Left lobe of liver (tissue), 2 donors: ENCODE measurements around the gene NES. TPM values are rescaled to one million over a fixed set of nuclear protein-coding genes. Genes with fewer than 3 reads are reported as not detected.

ENCODE experiments used
- ATAC-seq: fragments of 200-7000 bp; cut with Tn5 transposase; one replicate; pipeline ENCODE4 v1.9.1; 2020; ENCODE audit warnings: mild to moderate bottlenecking, moderate library complexity
- DNase-seq: peaks from one replicate; pipeline ENCODE4 v3.0.0-alpha.2; 2020; ENCODE audit warnings: low spot score
- total RNA-seq: library from RNA; stranded (reverse); gene quantifications from one replicate; pipeline ENCODE4 v1.2.1, GENCODE V29; 2021
- donor health status: DM: no; HTN: no; CAD: no; lungs with moderate emphysema.
- donor health status: DM: no; HTN: yes; CAD: no.

NES gene
- total RNA-seq, 1 donor from 2014 or later: 1.4 TPM

DNA sequence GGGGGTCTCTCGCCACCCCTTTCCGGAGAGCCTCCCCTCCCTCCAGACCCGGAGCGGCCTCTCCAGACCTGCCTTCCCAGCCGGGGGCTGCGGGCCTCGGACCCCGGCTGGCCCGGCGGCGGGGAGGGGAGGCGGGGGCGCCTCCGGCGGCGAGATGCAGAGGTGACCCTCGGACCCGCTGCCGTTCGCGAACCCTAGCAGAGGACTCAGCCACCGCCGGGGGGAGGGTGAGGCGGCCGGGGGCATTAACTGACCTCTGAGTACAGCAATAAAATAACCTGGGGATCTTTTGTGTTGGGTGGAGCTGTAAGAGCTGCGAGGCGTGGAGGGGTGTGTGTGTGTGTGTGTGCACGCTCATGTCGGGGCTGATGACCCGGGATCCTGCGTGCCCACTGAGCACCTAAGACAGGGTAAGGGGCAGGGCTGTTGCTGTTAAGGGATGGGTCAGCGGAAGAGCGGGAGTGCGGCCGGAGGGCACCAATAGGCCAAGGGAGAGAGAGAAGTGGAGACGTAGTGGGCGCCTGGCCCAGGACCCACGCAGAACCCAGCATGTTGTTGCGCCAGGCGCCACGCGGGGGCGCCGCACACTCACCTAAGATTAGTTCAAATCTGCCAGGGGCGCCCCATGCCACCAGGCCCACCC, 51.6 kb downstream of the NES start:
- ATAC-seq (peak; percentile 73), DNase-seq (no peak)

DNA sequence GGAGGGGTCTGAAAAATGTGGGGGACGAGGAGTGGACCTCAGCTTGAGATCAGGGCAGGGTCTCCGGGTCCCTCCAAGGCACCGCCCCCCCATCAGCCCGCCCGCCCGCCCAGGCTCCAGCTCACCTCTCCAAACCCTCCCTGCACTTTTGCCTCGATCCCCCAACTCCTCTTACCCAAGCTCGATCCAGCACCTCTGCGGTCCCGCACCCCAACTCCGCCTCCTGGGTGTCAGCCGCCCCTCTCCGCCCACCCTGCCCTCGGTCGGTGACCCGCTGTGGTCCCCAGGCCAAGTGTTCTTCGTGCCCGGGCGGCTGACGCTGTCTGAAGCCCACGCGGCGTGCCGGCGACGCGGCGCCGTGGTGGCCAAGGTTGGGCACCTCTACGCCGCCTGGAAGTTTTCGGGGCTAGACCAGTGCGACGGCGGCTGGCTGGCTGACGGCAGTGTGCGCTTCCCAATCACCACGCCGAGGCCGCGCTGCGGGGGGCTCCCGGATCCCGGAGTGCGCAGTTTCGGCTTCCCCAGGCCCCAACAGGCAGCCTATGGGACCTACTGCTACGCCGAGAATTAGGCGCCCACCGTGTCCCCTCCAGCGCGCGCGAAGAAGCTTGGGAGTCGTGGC, 52.3 kb downstream of the NES start:
- DNase-seq (no peak), ATAC-seq (peak; percentile 20)

DNA sequence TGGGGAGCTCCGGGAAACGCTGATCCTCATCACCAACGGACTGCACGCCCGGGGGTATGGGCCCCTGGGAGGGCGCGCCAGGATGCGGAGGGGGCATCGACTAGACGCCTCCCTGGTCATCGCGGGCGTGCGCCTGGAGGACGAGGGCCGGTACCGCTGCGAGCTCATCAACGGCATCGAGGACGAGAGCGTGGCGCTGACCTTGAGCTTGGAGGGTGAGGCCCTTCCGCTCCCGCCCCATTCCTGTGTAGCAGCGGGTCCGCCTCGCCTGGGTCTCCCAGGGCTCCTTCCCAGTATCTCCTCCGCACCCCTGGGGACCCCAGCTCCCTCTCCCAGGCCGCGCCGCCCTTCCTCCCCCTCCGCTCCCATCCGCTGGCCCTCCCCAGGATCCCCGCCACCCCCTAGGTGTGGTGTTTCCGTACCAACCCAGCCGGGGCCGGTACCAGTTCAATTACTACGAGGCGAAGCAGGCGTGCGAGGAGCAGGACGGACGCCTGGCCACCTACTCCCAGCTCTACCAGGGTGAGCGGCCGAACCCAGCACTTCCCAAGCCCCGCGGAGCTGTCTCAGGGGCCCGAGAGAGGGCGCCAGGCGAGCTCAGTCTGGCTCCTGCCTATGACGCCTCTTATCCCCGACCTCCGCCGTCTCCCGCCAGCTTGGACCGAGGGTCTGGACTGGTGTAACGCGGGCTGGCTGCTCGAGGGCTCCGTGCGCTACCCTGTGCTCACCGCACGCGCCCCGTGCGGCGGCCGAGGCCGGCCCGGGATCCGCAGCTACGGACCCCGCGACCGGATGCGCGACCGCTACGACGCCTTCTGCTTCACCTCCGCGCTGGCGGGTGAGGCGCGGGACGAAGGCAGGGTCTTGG, 53.0 kb downstream of the NES start:
- DNase-seq (no peak), ATAC-seq (peak; percentile 67)

DNA sequence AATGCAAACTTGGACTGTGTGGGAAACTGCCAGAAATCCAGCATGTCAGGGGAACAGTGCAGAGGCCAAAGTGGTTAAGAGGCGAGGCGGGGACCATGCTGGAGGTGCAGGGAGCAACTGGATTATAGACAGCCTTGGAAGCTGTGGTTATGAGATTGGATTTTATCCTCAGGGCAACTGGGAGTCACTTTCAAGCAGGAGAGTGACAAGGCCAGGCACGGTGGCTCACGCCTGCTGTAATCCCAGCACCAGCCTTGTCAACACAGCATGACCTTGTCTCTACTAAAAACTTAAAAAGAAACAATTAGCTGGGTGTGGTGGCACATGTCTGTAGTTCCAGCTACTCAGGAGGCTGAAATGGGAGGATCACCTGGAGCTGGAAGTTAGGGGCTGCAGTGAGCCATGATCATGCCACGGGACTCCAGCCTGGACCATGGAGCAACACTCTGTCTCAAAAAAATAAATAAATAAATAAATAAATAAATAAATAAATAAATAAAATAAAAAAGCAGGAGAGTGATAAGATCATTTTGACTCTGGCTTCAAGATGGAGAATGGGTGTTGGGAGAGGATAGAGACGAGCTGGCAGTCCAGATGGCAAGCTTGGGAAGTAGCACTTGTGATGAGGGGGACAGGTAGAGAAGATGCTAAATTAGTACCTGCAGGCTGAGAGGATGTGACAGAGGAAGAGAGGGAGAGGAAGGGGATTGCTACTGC, 54.5 kb downstream of the NES start:
- DNase-seq: no peak
- ATAC-seq: no peak

- no peak for DNase-seq
- no peak for ATAC-seq
Observed at GRCh38 chr1:156619582-156619955, 57.6 kb downstream of the NES start.

DNA sequence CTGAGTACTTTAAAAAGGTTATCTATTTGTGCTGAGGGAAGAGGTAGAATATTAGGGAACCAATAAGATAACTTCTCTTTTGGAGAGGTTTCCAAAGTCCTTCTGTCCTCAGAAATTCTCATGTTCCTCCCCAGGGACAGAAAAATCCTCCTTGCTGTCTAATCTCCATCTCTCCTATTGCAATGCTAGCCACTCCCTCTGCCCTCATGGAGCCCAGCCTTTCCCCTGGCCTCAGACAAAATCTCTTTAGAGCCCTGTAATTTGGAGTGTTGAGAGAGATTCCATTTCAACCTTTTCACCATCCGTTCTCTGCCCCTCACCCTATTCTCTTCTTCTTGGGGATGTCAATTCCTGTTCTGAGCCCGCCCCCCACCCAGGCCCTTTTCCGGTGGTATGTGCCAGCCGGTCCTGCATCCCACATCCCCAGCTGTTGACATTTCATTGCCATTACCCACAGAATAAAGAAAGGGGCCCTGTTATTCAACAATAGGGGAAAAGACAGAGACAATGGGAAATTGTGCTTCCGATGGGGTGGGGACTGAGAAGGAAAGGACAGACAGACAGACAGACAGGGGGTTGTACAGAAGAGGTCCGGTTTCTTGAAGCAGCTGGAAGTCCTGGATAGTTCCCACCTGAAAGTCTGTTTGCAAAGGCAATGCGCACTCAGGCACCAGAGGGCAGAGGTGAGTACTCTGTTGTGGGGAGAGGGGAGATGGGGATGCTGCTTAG, 58.2 kb downstream of the NES start, which contains the start of gene HAPLN2:
HAPLN2 (plus strand) TSS at position 563 of the 729 bp plus-strand sequence. CDS start 4,076 bp downstream, outside the sequence.
- ATAC-seq (peak; percentile 57), DNase-seq (no peak)

Other genes starting within 250 kb of the NES start
- gene MEF2D, start 176.6 kb downstream of the NES start, total RNA-seq: 17.5 TPM
- gene IQGAP3, start 104.8 kb downstream of the NES start, total RNA-seq: 0.23 TPM
- not detected for gene TTC24, start 97.7 kb downstream of the NES start, total RNA-seq
- gene NAXE, start 85.6 kb downstream of the NES start, total RNA-seq: 51.2 TPM
- gene GPATCH4, start 75.9 kb downstream of the NES start, total RNA-seq: 7.3 TPM
- not detected for gene HAPLN2, start 58.0 kb downstream of the NES start, total RNA-seq
- gene BCAN, start 35.3 kb downstream of the NES start, total RNA-seq: not detected
- gene CRABP2, start 28.2 kb upstream of the NES start, total RNA-seq: 0.33 TPM
- 26.8 TPM for gene METTL25B, start 51.1 kb upstream of the NES start, total RNA-seq
- gene ISG20L2, start 51.4 kb upstream of the NES start, total RNA-seq: 10.8 TPM
- 68.7 TPM for gene MRPL24, start 63.7 kb upstream of the NES start, total RNA-seq
- 153 TPM for gene HDGF, start 74.3 kb upstream of the NES start, total RNA-seq
- gene PRCC, start 90.1 kb upstream of the NES start, total RNA-seq: 19.3 TPM
- 0.78 TPM for gene SH2D2A, start 139.4 kb upstream of the NES start, total RNA-seq
- not detected for gene INSRR, start 181.7 kb upstream of the NES start, total RNA-seq
- gene NTRK1, start 183.5 kb upstream of the NES start, total RNA-seq: not detected
- 4.5 TPM for gene PEAR1, start 216.3 kb upstream of the NES start, total RNA-seq
- not detected for gene LRRC71, start 243.2 kb upstream of the NES start, total RNA-seq